Measurements from ENCODE around the gene SGO2. TPM values are rescaled to one million over a fixed set of nuclear protein-coding genes. Genes with fewer than 3 reads are reported as not detected.
"Not testable (repeated sequence)": the region's sequence is repeated elsewhere in the genome, so short reads cannot be mapped to it uniquely, and the experiment has no call there.

The SGO2 gene
- total and polyA plus RNA-seq, 2 donors, result 1.7 to 18.0 TPM

GRCh38 chr2:200540793-200541192 is 14.8 kb downstream of the SGO2 start:
- Histone ChIP-seq H3K36me3 (ENCODE audit: insufficient read depth) (no peaks in the 10 kb centered on the region), H3K27ac (ENCODE audit: low read depth) (no peak overlapping the region), H3K4me1 (ENCODE audit: insufficient read depth) (no peaks in the 10 kb centered on the region), H3K4me3 (ENCODE audit: low read depth, low read length) (no peak overlapping the region)
- no peak for DNase-seq (ENCODE audit: extremely low spot score)

DNA sequence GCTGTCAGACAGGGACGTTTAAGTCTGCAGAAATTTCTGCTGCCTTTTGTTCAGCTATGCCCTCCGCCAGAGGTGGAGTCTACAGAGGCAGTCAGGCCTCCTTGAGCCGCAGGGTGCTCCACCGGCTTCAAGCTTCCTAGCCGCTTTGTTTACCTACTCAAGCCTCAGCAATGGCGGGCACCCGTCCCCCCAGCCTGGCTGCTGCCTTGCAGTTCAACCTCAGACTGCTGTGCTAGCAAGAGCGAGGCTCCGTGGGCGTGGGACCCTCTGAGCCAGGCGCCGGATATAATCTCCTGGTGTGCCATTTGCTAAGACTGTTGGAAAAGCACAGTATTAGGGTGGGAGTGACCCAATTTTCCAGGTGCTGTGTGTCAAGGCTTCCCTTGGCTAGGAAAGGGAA is 40.6 kb downstream of the SGO2 start:
- DNase-seq (ENCODE audit: extremely low spot score); H3K4me3 ChIP-seq (ENCODE audit: low read depth, low read length); H3K4me1 ChIP-seq (ENCODE audit: insufficient read depth); H3K36me3 ChIP-seq (ENCODE audit: insufficient read depth); H3K27ac ChIP-seq (ENCODE audit: low read depth): not testable (repeated sequence)
- WGBS, result 99% methylated on average over 12 of the region's 12 CpGs

GRCh38 chr2:200567932-200568331 is 41.9 kb downstream of the SGO2 start:
- Histone ChIP-seq H3K4me3 (ENCODE audit: low read depth, low read length) (no peak overlapping the region), H3K27ac (ENCODE audit: low read depth) (no peak overlapping the region), H3K36me3 (ENCODE audit: insufficient read depth) (no peaks in the 10 kb centered on the region), H3K4me1 (ENCODE audit: insufficient read depth) (no peaks in the 10 kb centered on the region)
- no peak for DNase-seq (ENCODE audit: extremely low spot score)
- WGBS, result 96% methylated on average over 3 of the region's 3 CpGs

GRCh38 chr2:200575957-200576356 is 50.0 kb downstream of the SGO2 start:
- Histone ChIP-seq H3K4me1 (ENCODE audit: insufficient read depth) (no peaks in the 10 kb centered on the region), H3K36me3 (ENCODE audit: insufficient read depth) (no peaks in the 10 kb centered on the region), H3K27ac (ENCODE audit: low read depth) (no peak overlapping the region), H3K4me3 (ENCODE audit: low read depth, low read length) (no peak overlapping the region)
- WGBS, result 93% methylated on average over 2 of the region's 2 CpGs
- DNase-seq (ENCODE audit: extremely low spot score), result no peak

DNA sequence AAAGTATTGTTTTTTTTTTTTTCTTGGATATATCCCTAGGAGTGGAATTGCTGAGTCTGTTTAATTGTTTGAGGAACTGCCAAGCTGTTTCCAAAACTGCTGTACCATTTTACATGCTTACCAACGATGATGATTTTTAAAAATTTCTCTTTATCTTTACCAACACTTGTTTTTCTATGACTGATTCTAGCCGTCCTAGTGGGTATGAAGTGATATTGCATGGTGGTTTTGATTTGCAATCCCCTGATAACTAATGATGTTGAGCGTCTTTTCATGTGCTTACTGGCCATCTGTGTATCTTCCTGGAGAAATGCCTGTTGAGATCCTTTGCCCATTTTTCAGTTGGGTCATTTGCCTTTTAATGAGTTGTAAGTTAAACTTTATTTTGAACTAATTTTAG is 51.0 kb downstream of the SGO2 start:
- no peak overlapping the region for H3K27ac ChIP-seq (ENCODE audit: low read depth)
- no peak overlapping the region for H3K4me3 ChIP-seq (ENCODE audit: low read depth, low read length)
- no peaks in the 10 kb centered on the region for H3K4me1 ChIP-seq (ENCODE audit: insufficient read depth)
- H3K36me3 ChIP-seq (ENCODE audit: insufficient read depth), result no peaks in the 10 kb centered on the region
- DNase-seq (ENCODE audit: extremely low spot score), result no peak
- 98% methylated on average over 3 of the region's 3 CpGs for WGBS

GRCh38 chr2:200578778-200579177 is 52.8 kb downstream of the SGO2 start:
- no peaks in the 10 kb centered on the region for H3K36me3 ChIP-seq (ENCODE audit: insufficient read depth)
- WGBS, result 40% methylated on average over 1 of the region's 1 CpG
- H3K4me3 ChIP-seq (ENCODE audit: low read depth, low read length), result no peak overlapping the region
- DNase-seq (ENCODE audit: extremely low spot score), result no peak
- no peak overlapping the region for H3K27ac ChIP-seq (ENCODE audit: low read depth)
- no peaks in the 10 kb centered on the region for H3K4me1 ChIP-seq (ENCODE audit: insufficient read depth)

DNA sequence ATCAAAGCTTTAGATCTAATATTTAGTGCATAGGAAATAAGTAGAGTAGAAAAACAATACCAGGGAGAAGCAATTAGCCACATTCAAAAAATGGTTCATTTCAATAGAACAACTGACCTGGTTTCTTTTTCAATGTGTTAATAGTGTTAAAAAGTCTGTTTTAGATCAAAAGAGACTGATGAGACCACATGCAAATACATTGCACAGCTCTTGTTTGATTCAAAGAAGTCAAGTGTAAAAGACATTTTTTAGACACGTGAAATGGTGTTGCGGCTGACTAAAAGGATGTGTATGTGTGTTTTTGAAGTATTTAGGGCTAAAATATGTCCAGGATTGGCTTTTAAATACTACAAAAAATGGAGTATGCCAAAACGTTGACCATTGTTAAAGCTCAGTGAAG is 58.6 kb downstream of the SGO2 start:
- Histone ChIP-seq H3K27ac (ENCODE audit: low read depth) (no peak overlapping the region), H3K4me1 (ENCODE audit: insufficient read depth) (no peaks in the 10 kb centered on the region), H3K36me3 (ENCODE audit: insufficient read depth) (no peaks in the 10 kb centered on the region), H3K4me3 (ENCODE audit: low read depth, low read length) (no peak overlapping the region)
- no peak for DNase-seq (ENCODE audit: extremely low spot score)
- WGBS, result 89% methylated on average over 3 of the region's 3 CpGs

- no peaks in the 10 kb centered on the region for H3K4me1 ChIP-seq (ENCODE audit: insufficient read depth)
- H3K36me3 ChIP-seq (ENCODE audit: insufficient read depth), result no peaks in the 10 kb centered on the region
- DNase-seq (ENCODE audit: extremely low spot score), result no peak
- H3K27ac ChIP-seq (ENCODE audit: low read depth), result no peak overlapping the region
- WGBS, result 8% methylated on average over 2 of the region's 2 CpGs
- peak overlapping the region; percentile 57 for H3K4me3 ChIP-seq (ENCODE audit: low read depth, low read length)
These were observed 59.3 kb downstream of the SGO2 start for GRCh38 chr2:200585340-200585729.

DNA sequence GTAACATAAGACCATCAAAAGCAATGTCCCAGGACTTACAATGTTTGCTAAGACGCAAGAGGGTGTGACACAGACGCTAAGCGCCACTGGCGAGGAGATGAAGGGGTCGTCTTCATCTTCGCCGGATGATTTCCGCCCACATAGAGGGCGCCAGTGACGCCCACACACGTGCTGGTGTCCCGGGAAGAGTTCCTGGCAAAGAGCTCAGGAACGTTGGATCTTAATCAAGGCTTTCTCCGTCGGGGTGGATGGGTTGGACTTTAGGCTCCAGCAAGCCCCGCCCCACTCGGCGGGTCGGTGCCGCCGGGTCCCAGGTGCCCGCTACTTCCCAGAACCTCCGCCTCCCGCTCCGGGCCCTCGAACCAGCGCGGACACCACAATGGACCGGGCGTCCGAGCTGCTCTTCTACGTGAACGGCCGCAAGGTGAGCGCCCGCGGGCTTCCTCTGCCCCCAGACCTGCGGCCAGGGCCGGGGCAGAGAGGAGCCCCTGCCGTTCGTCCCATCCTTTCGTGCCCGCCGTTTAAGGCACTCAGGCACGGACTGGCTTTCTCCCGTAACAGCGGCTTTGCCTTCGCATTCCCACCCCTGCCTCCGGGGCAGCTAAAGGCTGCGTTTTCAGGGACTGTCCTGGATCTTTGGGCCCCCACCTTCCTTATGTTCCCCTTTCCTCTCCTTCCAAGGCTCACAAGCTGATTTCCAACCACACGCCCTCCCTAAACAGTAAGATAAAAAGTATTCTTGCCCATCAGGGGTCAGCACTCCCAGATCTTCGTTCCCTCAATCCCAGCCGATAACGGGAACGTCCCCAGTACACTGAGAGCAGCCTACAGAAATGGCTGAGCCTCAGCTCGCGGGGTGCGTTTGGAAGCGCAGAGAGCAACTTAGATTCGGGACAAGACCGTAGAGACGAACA is 60.0 kb downstream of the SGO2 start, which contains the start of gene AOX1:
AOX1 (plus strand) TSS at position 285 of the 914 bp plus-strand sequence; CDS start at position 380, 95 bp downstream.
- peak within 1 kb of the TSS; percentile 60 for H3K27ac ChIP-seq (ENCODE audit: low read depth)
- DNase-seq (ENCODE audit: extremely low spot score), result no peak
- WGBS, result 2% methylated on average over 62 of the region's 62 CpGs
- no peaks in the 10 kb centered on the region for H3K36me3 ChIP-seq (ENCODE audit: insufficient read depth)
- no peaks in the 10 kb centered on the region for H3K4me1 ChIP-seq (ENCODE audit: insufficient read depth)
- peak within 1 kb of the TSS; percentile 57 for H3K4me3 ChIP-seq (ENCODE audit: low read depth, low read length)

DNA sequence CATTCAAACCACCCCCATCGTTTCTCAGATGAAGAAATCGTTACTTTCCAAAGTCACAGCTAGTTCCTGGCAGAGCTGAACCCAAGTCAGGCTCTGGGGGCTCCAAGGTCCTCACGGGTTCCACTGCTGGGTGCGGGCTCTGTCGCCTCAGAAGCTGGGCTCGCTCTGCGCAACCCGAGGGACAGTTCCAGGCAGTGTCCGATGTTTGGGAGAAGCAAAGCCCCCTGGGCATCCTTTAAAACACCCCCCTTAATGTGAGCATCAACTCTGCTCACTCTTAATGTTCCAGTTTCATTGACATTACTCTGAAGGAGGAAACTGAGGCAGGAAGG is 60.6 kb downstream of the SGO2 start:
- no peak for DNase-seq (ENCODE audit: extremely low spot score)
- H3K36me3 ChIP-seq (ENCODE audit: insufficient read depth), result no peaks in the 10 kb centered on the region
- H3K4me3 ChIP-seq (ENCODE audit: low read depth, low read length), result peak overlapping the region; percentile 57
- H3K4me1 ChIP-seq (ENCODE audit: insufficient read depth), result no peaks in the 10 kb centered on the region
- WGBS, result 49% methylated on average over 9 of the region's 9 CpGs
- peak overlapping the region; percentile 60 for H3K27ac ChIP-seq (ENCODE audit: low read depth)

- H3K36me3 ChIP-seq (ENCODE audit: insufficient read depth), result no peaks in the 10 kb centered on the region
- H3K4me3 ChIP-seq (ENCODE audit: low read depth, low read length), result no peak overlapping the region
- H3K27ac ChIP-seq (ENCODE audit: low read depth), result no peak overlapping the region
- DNase-seq (ENCODE audit: extremely low spot score), result no peak
- 97% methylated on average over 9 of the region's 9 CpGs for WGBS
- H3K4me1 ChIP-seq (ENCODE audit: insufficient read depth), result no peaks in the 10 kb centered on the region
These were observed 61.1 kb downstream of the SGO2 start for GRCh38 chr2:200587007-200587616.

DNA sequence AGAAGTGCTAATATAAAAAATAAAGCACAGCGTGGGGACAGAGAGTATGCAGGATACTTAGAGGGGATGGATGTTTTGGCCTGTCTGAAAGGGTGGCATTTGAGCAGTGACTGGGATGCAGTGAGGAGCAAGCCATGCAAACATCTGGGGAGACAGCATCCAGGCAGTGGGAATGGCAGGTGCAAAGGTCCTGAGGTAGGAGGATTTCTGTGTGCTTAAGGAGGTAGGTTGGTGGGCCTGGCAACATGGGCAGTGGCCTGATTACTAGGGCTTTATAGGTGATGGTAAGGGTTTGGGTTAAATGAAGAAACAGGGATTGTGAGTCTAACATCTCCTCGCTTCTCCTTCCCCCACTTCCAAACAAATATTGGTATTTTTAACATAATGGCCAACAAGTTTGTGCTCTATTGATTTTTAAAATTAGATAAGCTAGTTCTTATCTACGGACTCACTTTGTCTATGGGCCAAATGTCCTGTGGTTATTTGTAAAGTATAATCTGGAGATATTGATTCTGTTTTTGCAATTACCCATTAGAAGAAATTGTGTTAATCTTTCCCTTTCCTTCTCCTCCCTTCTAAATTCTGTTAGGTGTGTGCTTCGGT is 62.2 kb downstream of the SGO2 start:
- H3K4me1 ChIP-seq (ENCODE audit: insufficient read depth), result no peaks in the 10 kb centered on the region
- WGBS, result 90% methylated on average over 4 of the region's 4 CpGs
- H3K27ac ChIP-seq (ENCODE audit: low read depth), result no peak overlapping the region
- no peak overlapping the region for H3K4me3 ChIP-seq (ENCODE audit: low read depth, low read length)
- H3K36me3 ChIP-seq (ENCODE audit: insufficient read depth), result no peaks in the 10 kb centered on the region
- DNase-seq (ENCODE audit: extremely low spot score), result no peak

- Histone ChIP-seq H3K27ac (ENCODE audit: low read depth) (no peak overlapping the region), H3K36me3 (ENCODE audit: insufficient read depth) (no peaks in the 10 kb centered on the region), H3K4me3 (ENCODE audit: low read depth, low read length) (no peak overlapping the region), H3K4me1 (ENCODE audit: insufficient read depth) (no peaks in the 10 kb centered on the region)
- DNase-seq (ENCODE audit: extremely low spot score), result no peak
These were observed 64.1 kb downstream of the SGO2 start for GRCh38 chr2:200590090-200590489.

- H3K4me1 ChIP-seq (ENCODE audit: insufficient read depth), result peaks cover 1% of the 10 kb centered on the region
- 89% methylated on average over 5 of the region's 5 CpGs for WGBS
- H3K4me3 ChIP-seq (ENCODE audit: low read depth, low read length), result no peak overlapping the region
- H3K27ac ChIP-seq (ENCODE audit: low read depth), result no peak overlapping the region
- DNase-seq (ENCODE audit: extremely low spot score), result no peak
- H3K36me3 ChIP-seq (ENCODE audit: insufficient read depth), result no peaks in the 10 kb centered on the region
These were observed 65.3 kb downstream of the SGO2 start for GRCh38 chr2:200591308-200591707.
